DMS53 treated with DMSO at 0.1 percent for 48 hours (cell line): ENCODE results near the gene CBLB.

Experiments used
- DNase-seq: peaks from one replicate; lab custom pipeline; 2025; ENCODE audit not compliant: unreplicated experiment; lab: John Stamatoyannopoulos, UW

The CBLB gene

GRCh38 chr3:105649480-105649879 lies 219.3 kb downstream of the CBLB start:
- DNase-seq = no peak

GRCh38 chr3:105647047-105647446 lies 221.8 kb downstream of the CBLB start:
- peak; percentile 18 for DNase-seq

- DNase-seq = no peak
Observed at GRCh38 chr3:105639131-105639530, 229.7 kb downstream of the CBLB start.

GRCh38 chr3:105634708-105635107 lies 234.1 kb downstream of the CBLB start:
- no peak for DNase-seq

- no peak for DNase-seq
Observed at GRCh38 chr3:105629718-105630117, 239.1 kb downstream of the CBLB start.

- no peak for DNase-seq
Observed at GRCh38 chr3:105626739-105627138, 242.1 kb downstream of the CBLB start.

- DNase-seq = no peak
Observed at GRCh38 chr3:105622169-105622568, 246.6 kb downstream of the CBLB start.

- DNase-seq = no peak
Observed at GRCh38 chr3:105620236-105620635, 248.6 kb downstream of the CBLB start.

- no peak for DNase-seq
Observed at GRCh38 chr3:105619651-105620050, 249.2 kb downstream of the CBLB start.

GRCh38 chr3:105618556-105618955 lies 250.3 kb downstream of the CBLB start:
- DNase-seq = no peak

- no peak for DNase-seq
Observed at GRCh38 chr3:105616374-105617121, 252.3 kb downstream of the CBLB start.

GRCh38 chr3:105615814-105616213 lies 253.0 kb downstream of the CBLB start:
- no peak for DNase-seq

- DNase-seq = no peak
Observed at GRCh38 chr3:105614288-105615030, 254.4 kb downstream of the CBLB start.

GRCh38 chr3:105613120-105613519 lies 255.7 kb downstream of the CBLB start:
- no peak for DNase-seq

- peak; percentile 33 for DNase-seq
Observed at GRCh38 chr3:105611304-105612192, 257.3 kb downstream of the CBLB start.

- peak; percentile 4 for DNase-seq
Observed at GRCh38 chr3:105610473-105610872, 258.3 kb downstream of the CBLB start.

- DNase-seq = no peak
Observed at GRCh38 chr3:105608623-105609022, 260.2 kb downstream of the CBLB start.

- no peak for DNase-seq
Observed at GRCh38 chr3:105606016-105606415, 262.8 kb downstream of the CBLB start.
